Brain microvascular endothelial cell (primary cell): ENCODE results near the gene MTCP1.

Experiments
- DNase-seq: peaks from one replicate; pipeline ENCODE4 v3.0.0-alpha.2; 2020
- H3K27ac ChIP-seq: fragments of 250-450 bp; sonication (Bioruptor Pico); 2 replicates; pipeline ENCODE4 v1.5.1; 2020; ENCODE audit warnings: mild to moderate bottlenecking, moderate library complexity
- H3K27me3 ChIP-seq: fragments of 250-450 bp; sonication (Bioruptor Pico); replicated peaks from 2 replicates; pipeline ENCODE4 v1.5.1; 2020; ENCODE audit warnings: mild to moderate bottlenecking
- H3K36me3 ChIP-seq: fragments of 250-450 bp; sonication (Bioruptor Pico); replicated peaks from 2 replicates; pipeline ENCODE4 v1.5.1; 2020; ENCODE audit warnings: mild to moderate bottlenecking
- H3K4me3 ChIP-seq: 2 replicates; pipeline ENCODE4 v1.5.1; 2011; ENCODE audit warnings: low read depth, mild to moderate bottlenecking, control low read depth, low read length, moderate library complexity
- in situ Hi-C: cut with HindIII; loops from 2 replicates; pipeline ENCODE4 v1.10.0; 2017; ENCODE audit warnings: low sequenced_read_pairs, low pct_ligation_motif_present
- TF ChIP-seq, protein P1 (sequence below): IDR thresholded peaks from 2 replicates; pipeline ENCODE4 v1.5.1; 2011; ENCODE audit warnings: low read depth, mild to moderate bottlenecking, moderate library complexity, low read length, control low read depth, inconsistent platforms; ENCODE audit errors: missing control alignments

Gene MTCP1

DNA sequence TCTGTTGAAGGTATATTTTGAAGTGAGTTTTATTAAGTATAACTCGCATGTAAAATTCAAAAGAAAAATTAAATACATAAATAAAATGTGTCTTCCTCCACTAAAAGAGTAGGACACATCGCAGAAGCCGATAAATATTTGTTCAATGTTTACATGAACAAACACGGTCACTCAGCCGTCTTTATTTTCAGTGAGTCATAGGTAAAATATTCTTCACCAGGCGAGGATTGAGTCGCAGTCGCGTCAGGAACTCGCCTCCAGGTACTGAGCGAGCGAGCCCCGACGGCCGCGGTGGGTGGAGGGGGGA lies 44.6 kb downstream of the MTCP1 start:
- no peaks in the 10 kb centered on the region for H3K36me3 ChIP-seq
- H3K27ac ChIP-seq: peak overlapping the region; percentile 95
- TF ChIP-seq, protein P1, sequence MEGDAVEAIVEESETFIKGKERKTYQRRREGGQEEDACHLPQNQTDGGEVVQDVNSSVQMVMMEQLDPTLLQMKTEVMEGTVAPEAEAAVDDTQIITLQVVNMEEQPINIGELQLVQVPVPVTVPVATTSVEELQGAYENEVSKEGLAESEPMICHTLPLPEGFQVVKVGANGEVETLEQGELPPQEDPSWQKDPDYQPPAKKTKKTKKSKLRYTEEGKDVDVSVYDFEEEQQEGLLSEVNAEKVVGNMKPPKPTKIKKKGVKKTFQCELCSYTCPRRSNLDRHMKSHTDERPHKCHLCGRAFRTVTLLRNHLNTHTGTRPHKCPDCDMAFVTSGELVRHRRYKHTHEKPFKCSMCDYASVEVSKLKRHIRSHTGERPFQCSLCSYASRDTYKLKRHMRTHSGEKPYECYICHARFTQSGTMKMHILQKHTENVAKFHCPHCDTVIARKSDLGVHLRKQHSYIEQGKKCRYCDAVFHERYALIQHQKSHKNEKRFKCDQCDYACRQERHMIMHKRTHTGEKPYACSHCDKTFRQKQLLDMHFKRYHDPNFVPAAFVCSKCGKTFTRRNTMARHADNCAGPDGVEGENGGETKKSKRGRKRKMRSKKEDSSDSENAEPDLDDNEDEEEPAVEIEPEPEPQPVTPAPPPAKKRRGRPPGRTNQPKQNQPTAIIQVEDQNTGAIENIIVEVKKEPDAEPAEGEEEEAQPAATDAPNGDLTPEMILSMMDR: no peak
- no peak for DNase-seq
- peak overlapping the region; percentile 69 for H3K4me3 ChIP-seq
- in situ Hi-C loops: no loop called here
- H3K27me3 ChIP-seq: no peaks in the 10 kb centered on the region

- H3K36me3 ChIP-seq: no peaks in the 10 kb centered on the region
- TF ChIP-seq, protein P1: no peak
- no peaks in the 10 kb centered on the region for H3K27me3 ChIP-seq
- H3K27ac ChIP-seq: no peak overlapping the region
- in situ Hi-C loops: no loop called here
- no peak overlapping the region for H3K4me3 ChIP-seq
- DNase-seq: no peak
Measured at GRCh38 chrX:155023907-155024833, 46.8 kb downstream of the MTCP1 start.

DNA sequence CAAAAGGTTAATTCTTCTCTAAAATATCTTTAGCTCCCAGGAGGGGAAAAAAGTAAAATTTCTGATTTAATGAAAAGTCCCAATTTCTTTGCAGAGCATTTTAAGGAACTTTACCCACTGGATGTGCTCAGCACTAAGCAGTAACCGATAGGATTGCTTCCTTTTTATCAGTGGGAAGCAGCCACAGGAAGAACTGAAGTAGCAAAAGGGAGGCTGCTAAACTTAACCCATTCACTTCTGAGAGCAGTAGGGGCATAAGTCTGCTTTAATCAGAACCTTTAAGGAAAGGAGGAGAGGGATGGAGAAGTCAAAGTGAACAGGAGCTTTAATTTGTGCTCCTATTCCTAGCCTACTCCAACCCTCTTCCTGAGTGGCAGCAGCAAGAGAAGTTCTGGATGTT lies 48.4 kb downstream of the MTCP1 start, which contains the start of gene F8:
F8 (minus strand) TSS at position 139 of the 400 bp plus-strand sequence. CDS start 171 bp downstream, outside the sequence.
- H3K4me3 ChIP-seq: no peak within 1 kb of the TSS
- no peak for DNase-seq
- H3K27me3 ChIP-seq: no peaks in the 10 kb centered on the region
- no peaks in the 10 kb centered on the region for H3K36me3 ChIP-seq
- TF ChIP-seq, protein P1: no peak
- in situ Hi-C loops: no loop called here
- H3K27ac ChIP-seq: no peak within 1 kb of the TSS

DNA sequence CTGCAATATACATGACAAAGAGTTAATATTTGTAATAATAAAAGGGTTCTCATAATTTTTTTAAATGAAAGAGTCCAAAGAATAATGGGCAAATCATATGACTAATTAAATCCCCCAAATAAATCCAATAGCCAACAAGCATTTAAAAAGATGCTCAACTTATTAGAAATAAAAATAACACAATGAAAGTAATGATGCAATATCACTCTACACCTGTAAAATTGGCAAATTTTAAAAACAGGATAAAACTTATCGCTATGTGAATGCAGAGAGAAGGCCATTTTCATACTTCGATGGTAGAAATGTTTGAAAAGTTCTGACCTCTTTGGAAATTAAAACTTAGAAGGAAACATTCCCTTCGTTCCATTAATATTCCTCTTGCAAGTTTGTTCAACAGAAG lies 50.3 kb downstream of the MTCP1 start:
- Histone ChIP-seq H3K27me3 (no peaks in the 10 kb centered on the region), H3K4me3 (no peak overlapping the region), H3K27ac (no peak overlapping the region), H3K36me3 (no peaks in the 10 kb centered on the region)
- in situ Hi-C loops: no loop called here
- no peak for DNase-seq
- TF ChIP-seq, protein P1: no peak
